Esophagus muscularis mucosa (tissue), 4 donors: ENCODE data around the gene RBBP9. TPM values are rescaled to one million over a fixed set of nuclear protein-coding genes. Genes with fewer than 3 reads are reported as not detected.

Source experiments
- DNase-seq: peaks from one replicate; pipeline ENCODE4 v3.0.0-alpha.2; 2017; ENCODE audit errors: extremely low spot score
- H3K27ac ChIP-seq, 4 donors: fragments of 200-600 bp; sonication (generic); replicated peaks in 1 of 4; 1 replicate in 3 of 4; 2 replicates in 1 of 4; pipeline ENCODE4 v1.5.1; 2016 to 2019; ENCODE audit warnings: mild to moderate bottlenecking in 1 of 4
- H3K27me3 ChIP-seq, 4 donors: fragments of 200-600 bp; sonication (generic); one replicate each; pipeline versions ENCODE4 v1.5.1 to v1.6.0; 2016 to 2019
- H3K36me3 ChIP-seq, 4 donors: fragments of 200-600 bp; sonication (generic); one replicate each; pipeline ENCODE4 v1.5.1; 2016 to 2019
- H3K4me1 ChIP-seq, 4 donors: fragments of 200-600 bp; sonication (generic); one replicate each; pipeline ENCODE4 v1.5.1; 2016 to 2019
- H3K4me3 ChIP-seq, 4 donors: fragments of 200-600 bp; sonication (generic); 1 replicate in 2 of 4; 2 replicates in 2 of 4; pipeline ENCODE4 v1.5.1; 2016 to 2019; ENCODE audit warnings: mild to moderate bottlenecking in 4 of 4, moderate library complexity in 1 of 4
- H3K9me3 ChIP-seq, 4 donors: fragments of 200-600 bp; sonication (generic); 1 replicate in 3 of 4; 2 replicates in 1 of 4; pipeline ENCODE4 v1.5.1; 2016 to 2019
- CTCF ChIP-seq, 3 experiments: fragments of 200-600 bp in 2 of 3; fragments of 450-650 bp in 1 of 3; sonication (generic) in 2 of 3; IDR thresholded peaks; one replicate each; pipeline ENCODE4 v1.5.1; 2017 to 2019; ENCODE audit warnings: antibody characterized with exemption in 3 of 3, mild to moderate bottlenecking in 2 of 3, moderate library complexity in 1 of 3
- EP300 ChIP-seq: sonication (generic); formaldehyde crosslinking; IDR thresholded peaks from one replicate; pipeline ENCODE4 v1.6.1; 2017; ENCODE audit warnings: antibody characterized with exemption
- POLR2A ChIP-seq: fragments of 450-650 bp; IDR thresholded peaks from one replicate; pipeline ENCODE4 v1.6.1; 2017; ENCODE audit warnings: antibody characterized with exemption, moderate library complexity, mild to moderate bottlenecking, low read depth
- POLR2AphosphoS5 ChIP-seq, 2 donors: sonication (generic); formaldehyde crosslinking; IDR thresholded peaks; one replicate each; pipeline ENCODE4 v1.6.1; 2017; ENCODE audit warnings: antibody characterized with exemption in 2 of 2
- WGBS: methylation state at CpG from one replicate; pipeline ENCODE4 v1.1.5; 2018; 5-methylcytosine and 5-hydroxymethylcytosine counted together
- intact Hi-C: fragments of 100-400 bp; cut with DNase I; formaldehyde crosslinking; loops from one replicate; pipeline ENCODE4 v1.15.1; 2023
- small RNA-seq, 3 donors: library from RNA; depleted of rRNA; stranded (forward); fragments of <200 nt; gene quantifications; one replicate each; pipeline ENCODE3, GENCODE V24; 2016
- total RNA-seq, 4 donors: library from RNA; depleted of rRNA; stranded (reverse); fragments of >200 nt; gene quantifications; one replicate each; pipeline versions ENCODE4 v1.1.0 to v1.2.1, GENCODE V29; 2016

RBBP9 gene
- total RNA-seq, 4 donors from 2014 or later, result 13.7 to 16.7 (median 15.3) TPM

GRCh38 chr20:18456600-18456999 is 40.4 kb downstream of the RBBP9 start:
- WGBS, result 91% methylated on average over 3 of the region's 3 CpGs
- H3K4me3 ChIP-seq, result no peak overlapping the region
- H3K4me1 ChIP-seq, result no peaks in the 10 kb centered on the region
- intact Hi-C loops, result no loop called here
- H3K9me3 ChIP-seq, result peaks cover 0 to 7% (median 0%) of the 10 kb centered on the region in 4 donors
- no peak for DNase-seq
- no peak overlapping the region for H3K27ac ChIP-seq
- TF ChIP-seq POLR2AphosphoS5 (IDR thresholded peaks at IDR 0.05) (no peak), EP300 (no peak), CTCF (IDR thresholded peaks at IDR 0.05) (no peak), POLR2A (no peak)
- H3K27me3 ChIP-seq, result no peaks in the 10 kb centered on the region
- peaks cover 0 to 4% (median 0%) of the 10 kb centered on the region in 4 donors for H3K36me3 ChIP-seq

GRCh38 chr20:18443886-18444285 is 53.1 kb downstream of the RBBP9 start:
- Histone ChIP-seq H3K4me3 (no peak overlapping the region), H3K27ac (no peak overlapping the region), H3K9me3 (no peaks in the 10 kb centered on the region), H3K27me3 (no peaks in the 10 kb centered on the region), H3K4me1 (peaks cover 0 to 5% (median 0%) of the 10 kb centered on the region in 4 donors), H3K36me3 (peaks cover 0 to 6% (median 0%) of the 10 kb centered on the region in 4 donors)
- no peak for DNase-seq
- intact Hi-C loops, result no loop called here
- no peak for TF ChIP-seq POLR2A
- no peak for TF ChIP-seq EP300
- TF ChIP-seq CTCF (IDR thresholded peaks at IDR 0.05), result no peak
- no peak for TF ChIP-seq POLR2AphosphoS5 (IDR thresholded peaks at IDR 0.05)
- 45% methylated on average over 4 of the region's 4 CpGs for WGBS

- DNase-seq, result no peak
- 82% methylated on average over 1 of the region's 1 CpG for WGBS
- Histone ChIP-seq H3K36me3 (no peaks in the 10 kb centered on the region), H3K9me3 (no peaks in the 10 kb centered on the region), H3K4me1 (peaks cover 0 to 5% (median 0%) of the 10 kb centered on the region in 4 donors), H3K4me3 (no peak overlapping the region), H3K27me3 (no peaks in the 10 kb centered on the region), H3K27ac (no peak overlapping the region)
- TF ChIP-seq POLR2A, result no peak
- intact Hi-C loops, result no loop called here
Observed at GRCh38 chr20:18440403-18440802, 56.6 kb downstream of the RBBP9 start.

- H3K27ac ChIP-seq, result no peak overlapping the region
- H3K36me3 ChIP-seq, result peaks cover 0 to 7% (median 2%) of the 10 kb centered on the region in 4 donors
- no peak overlapping the region for H3K4me3 ChIP-seq
- H3K27me3 ChIP-seq, result no peaks in the 10 kb centered on the region
- no peaks in the 10 kb centered on the region for H3K9me3 ChIP-seq
- H3K4me1 ChIP-seq, result no peaks in the 10 kb centered on the region
- DNase-seq, result no peak
- TF ChIP-seq EP300 (no peak), POLR2AphosphoS5 (IDR thresholded peaks at IDR 0.05) (no peak), CTCF (IDR thresholded peaks at IDR 0.05) (no peak), POLR2A (no peak)
- intact Hi-C loops, result no loop called here
- WGBS, result 53% methylated on average over 2 of the region's 2 CpGs
Observed at GRCh38 chr20:18436847-18437246, 60.2 kb downstream of the RBBP9 start.

Small RNA genes lying within 50 kb of the gene (small RNA-seq; reads per million reads assigned to genes)
- 0 reads per million in 3 donors for gene MIR3192

Other genes with a start within 250 kb of the RBBP9 start
- gene ZNF133, start 208.7 kb downstream of the RBBP9 start, total RNA-seq, result 10 to 100 TPM; 10.9 to 18.9 (median 14.6) TPM
- gene DZANK1, start 30.2 kb downstream of the RBBP9 start, total RNA-seq, result 1 to 10 TPM; 1.3 to 2.1 (median 1.4) TPM
- 10 to 100 TPM in 2 of 4 donors, 1 to 10 TPM in 2; 9.1 to 13.3 (median 11.0) TPM for gene POLR3F, start 29.8 kb downstream of the RBBP9 start, total RNA-seq
- 10 to 100 TPM; 14.1 to 21.0 (median 18.7) TPM for gene SEC23B, start 10.7 kb upstream of the RBBP9 start, total RNA-seq
- 100 to 1,000 TPM in 2 of 4 donors, 10 to 100 TPM in 2; 74.4 to 165 (median 121) TPM for gene SMIM26, start 70.2 kb upstream of the RBBP9 start, total RNA-seq
- gene DTD1, start 90.8 kb upstream of the RBBP9 start, total RNA-seq, result 10 to 100 TPM; 15.1 to 20.0 (median 17.5) TPM